MM.1S (cell line): ENCODE measurements around the gene ITGB2.

Experiments used
- DNase-seq: peaks from one replicate; pipeline ENCODE4 v3.0.0-alpha.2; 2015
- H2AFZ ChIP-seq: fragments of 300-600 bp; sonication (generic); 2 replicates; pipeline ENCODE4 v1.6.0; 2016; ENCODE audit warnings: antibody characterized with exemption, low read length
- H3F3A ChIP-seq: fragments of 300-600 bp; sonication (generic); 2 replicates; pipeline ENCODE4 v1.6.1; 2016; ENCODE audit warnings: mild to moderate bottlenecking, antibody characterized with exemption, low read length, moderate library complexity, mixed read lengths; ENCODE audit not compliant: insufficient read depth
- H3K27ac ChIP-seq: fragments of 300-600 bp; sonication (generic); 2 replicates; pipeline ENCODE4 v1.5.1; 2016; ENCODE audit warnings: mild to moderate bottlenecking, low read length
- H3K27me3 ChIP-seq: fragments of 300-600 bp; sonication (generic); replicated peaks from 2 replicates; pipeline ENCODE4 v1.6.0; 2016; ENCODE audit warnings: low read length; ENCODE audit not compliant: insufficient read depth
- H3K36me3 ChIP-seq: fragments of 300-600 bp; sonication (generic); replicated peaks from 2 replicates; pipeline ENCODE4 v1.6.1; 2016; ENCODE audit warnings: mild to moderate bottlenecking, low read length, mixed read lengths; ENCODE audit not compliant: insufficient read depth
- H3K4me1 ChIP-seq: fragments of 300-600 bp; sonication (generic); 2 replicates; pipeline ENCODE4 v1.6.1; 2016; ENCODE audit warnings: low read length, mixed read lengths
- H3K4me2 ChIP-seq: fragments of 300-600 bp; sonication (generic); 2 replicates; pipeline ENCODE4 v1.6.0; 2016; ENCODE audit warnings: low read depth, low read length
- H3K4me3 ChIP-seq: fragments of 300-600 bp; sonication (generic); 2 replicates; pipeline ENCODE4 v1.5.1; 2016; ENCODE audit warnings: low read length, mixed read lengths
- H3K79me2 ChIP-seq: fragments of 300-600 bp; sonication (generic); 2 replicates; pipeline ENCODE4 v1.6.1; 2016; ENCODE audit warnings: mixed run types, low read length, mixed read lengths
- H3K9ac ChIP-seq: fragments of 300-600 bp; sonication (generic); 2 replicates; pipeline ENCODE4 v1.6.1; 2016; ENCODE audit warnings: low read length, mixed read lengths
- H3K9me2 ChIP-seq: fragments of 300-600 bp; sonication (generic); replicated peaks from 2 replicates; pipeline ENCODE4 v1.6.1; 2016; ENCODE audit warnings: mild to moderate bottlenecking, low read length, mixed read lengths; ENCODE audit not compliant: insufficient read depth
- H3K9me3 ChIP-seq: fragments of 300-600 bp; sonication (generic); replicated peaks from 2 replicates; pipeline ENCODE4 v1.6.1; 2016; ENCODE audit warnings: mild to moderate bottlenecking, low read length, mixed read lengths; ENCODE audit not compliant: insufficient read depth
- H4K20me1 ChIP-seq: fragments of 300-600 bp; sonication (generic); 2 replicates; pipeline ENCODE4 v1.6.1; 2016; ENCODE audit warnings: mild to moderate bottlenecking, low read length, moderate library complexity, mixed read lengths; ENCODE audit not compliant: insufficient read depth
- EZH2 ChIP-seq: fragments of 300-600 bp; sonication (generic); optimal IDR thresholded peaks from 2 replicates; pipeline ENCODE3; 2017; ENCODE audit warnings: low read depth, mild to moderate bottlenecking, antibody characterized with exemption, low read length, mixed read lengths
- EZH2phosphoT487 ChIP-seq: fragments of 300-600 bp; sonication (generic); IDR thresholded peaks from 2 replicates; pipeline ENCODE4 v1.6.1; 2018; ENCODE audit warnings: antibody characterized with exemption, low read length
- TF ChIP-seq, protein P1 (sequence below): fragments of 300-600 bp; sonication (generic); IDR thresholded peaks from 2 replicates; pipeline ENCODE4 v1.5.1; 2016; ENCODE audit warnings: antibody characterized with exemption, low read length, mixed read lengths

Gene ITGB2

DNA sequence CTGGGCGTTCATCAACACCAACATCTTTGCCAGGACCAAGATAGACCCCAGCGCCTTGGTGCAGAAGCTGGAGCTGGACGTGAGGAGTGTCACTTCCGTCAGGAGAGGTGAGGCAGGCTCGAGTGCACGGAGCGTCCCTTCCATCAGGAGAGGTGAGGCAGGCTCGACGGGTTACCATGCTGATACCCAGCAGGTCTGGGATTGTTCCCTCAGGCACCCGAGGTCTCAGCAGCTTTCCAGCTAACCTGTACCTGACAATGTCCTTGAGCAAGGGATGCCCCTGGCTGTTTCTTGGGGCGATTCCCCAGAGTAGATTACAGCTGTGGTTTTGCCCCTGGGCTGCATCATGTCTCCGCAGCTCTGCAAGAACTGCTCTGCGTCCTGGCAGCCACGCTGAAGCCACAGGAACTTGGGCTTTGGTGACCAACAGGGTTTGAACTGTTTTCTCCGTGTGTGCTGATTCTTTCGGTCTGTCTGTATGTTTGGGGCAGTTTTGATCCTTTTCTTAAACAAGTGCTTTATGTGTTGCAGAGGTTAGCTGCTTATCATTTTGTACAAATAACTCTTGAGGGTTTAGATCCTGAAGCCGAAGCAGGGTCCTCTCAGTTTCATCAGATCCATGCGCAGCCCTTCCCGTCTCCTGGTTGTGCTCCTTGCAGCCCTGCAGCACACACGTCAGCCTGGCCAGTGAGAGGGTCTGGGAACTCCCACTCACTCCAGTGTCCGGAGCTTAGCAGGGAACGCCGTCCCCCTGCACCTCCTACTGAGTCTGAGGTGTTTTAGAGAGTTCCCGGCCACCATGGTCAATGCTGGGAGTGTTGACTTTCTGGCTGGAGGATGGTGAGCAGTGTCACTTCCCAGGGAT lies 23.2 kb upstream of the ITGB2 start:
- Histone ChIP-seq H3K9me3 (no peaks in the 10 kb centered on the region), H3K9me2 (no peaks in the 10 kb centered on the region), H2AFZ (no peak overlapping the region), H3F3A (no peaks in the 10 kb centered on the region), H4K20me1 (peaks cover 2% of the 10 kb centered on the region; the same call in 1 of the 2 replicates), H3K79me2 (peaks cover 76% of the 10 kb centered on the region), H3K27me3 (peaks cover 3% of the 10 kb centered on the region; the same call in 1 of the 2 replicates), H3K27ac (no peak overlapping the region), H3K4me2 (no peak overlapping the region), H3K4me3 (no peak overlapping the region), H3K36me3 (0 out of 2 replicates have a peak, but pooled peaks cover 5% of the 10 kb centered on the region), H3K9ac (no peak overlapping the region), H3K4me1 (peaks cover 11% of the 10 kb centered on the region; the same call in 1 of the 2 replicates)
- no peak for DNase-seq
- no peak for TF ChIP-seq EZH2phosphoT487
- TF ChIP-seq, protein P1, sequence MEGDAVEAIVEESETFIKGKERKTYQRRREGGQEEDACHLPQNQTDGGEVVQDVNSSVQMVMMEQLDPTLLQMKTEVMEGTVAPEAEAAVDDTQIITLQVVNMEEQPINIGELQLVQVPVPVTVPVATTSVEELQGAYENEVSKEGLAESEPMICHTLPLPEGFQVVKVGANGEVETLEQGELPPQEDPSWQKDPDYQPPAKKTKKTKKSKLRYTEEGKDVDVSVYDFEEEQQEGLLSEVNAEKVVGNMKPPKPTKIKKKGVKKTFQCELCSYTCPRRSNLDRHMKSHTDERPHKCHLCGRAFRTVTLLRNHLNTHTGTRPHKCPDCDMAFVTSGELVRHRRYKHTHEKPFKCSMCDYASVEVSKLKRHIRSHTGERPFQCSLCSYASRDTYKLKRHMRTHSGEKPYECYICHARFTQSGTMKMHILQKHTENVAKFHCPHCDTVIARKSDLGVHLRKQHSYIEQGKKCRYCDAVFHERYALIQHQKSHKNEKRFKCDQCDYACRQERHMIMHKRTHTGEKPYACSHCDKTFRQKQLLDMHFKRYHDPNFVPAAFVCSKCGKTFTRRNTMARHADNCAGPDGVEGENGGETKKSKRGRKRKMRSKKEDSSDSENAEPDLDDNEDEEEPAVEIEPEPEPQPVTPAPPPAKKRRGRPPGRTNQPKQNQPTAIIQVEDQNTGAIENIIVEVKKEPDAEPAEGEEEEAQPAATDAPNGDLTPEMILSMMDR: no peak

DNA sequence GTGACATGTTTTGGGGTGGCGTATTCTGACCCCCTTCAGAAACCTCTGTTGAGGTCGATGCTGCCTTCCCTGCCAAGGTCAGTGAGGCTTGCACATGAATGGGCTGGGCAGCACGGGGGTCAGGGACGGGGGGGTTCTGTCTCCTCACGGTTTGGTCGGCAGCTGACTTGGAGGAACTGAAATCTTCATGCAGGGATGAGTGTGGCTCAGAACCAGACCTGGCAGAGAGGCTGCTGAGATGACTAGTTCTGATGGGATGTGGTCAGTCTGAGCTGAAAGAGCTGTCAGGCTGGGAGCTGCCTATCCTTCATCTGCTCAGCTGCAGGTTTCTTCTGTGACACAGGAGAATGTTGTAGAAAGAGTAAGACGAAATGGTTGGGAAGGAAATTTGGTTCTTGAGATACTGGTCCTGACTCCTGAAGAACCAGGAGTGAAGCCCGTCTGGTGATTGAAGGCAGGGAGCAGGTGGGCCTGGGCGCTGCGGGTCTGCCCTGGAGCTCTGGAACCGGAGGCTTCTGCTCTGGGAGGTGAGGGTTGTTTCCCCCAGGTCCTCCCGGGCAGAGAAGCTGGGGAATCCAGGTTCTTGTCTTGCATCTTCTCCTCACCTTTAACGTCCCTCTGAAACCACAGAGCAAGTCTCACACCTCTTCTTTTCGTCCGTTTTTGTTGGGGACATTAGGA lies 22.4 kb upstream of the ITGB2 start:
- Histone ChIP-seq H3K4me3 (no peak overlapping the region), H3K9me3 (no peaks in the 10 kb centered on the region), H4K20me1 (no peaks in the 10 kb centered on the region; the same call in 1 of the 2 replicates), H3K9ac (no peak overlapping the region), H2AFZ (no peak overlapping the region), H3K4me1 (peaks cover 11% of the 10 kb centered on the region; the same call in 1 of the 2 replicates), H3F3A (no peaks in the 10 kb centered on the region), H3K9me2 (no peaks in the 10 kb centered on the region), H3K36me3 (0 out of 2 replicates have a peak, but pooled peaks cover 5% of the 10 kb centered on the region), H3K27ac (no peak overlapping the region), H3K27me3 (peaks cover 10% of the 10 kb centered on the region), H3K4me2 (no peak overlapping the region), H3K79me2 (peaks cover 73% of the 10 kb centered on the region)
- DNase-seq: no peak
- TF ChIP-seq EZH2phosphoT487 (no peak), EZH2 (no peak)
- TF ChIP-seq, protein P1: no peak

DNA sequence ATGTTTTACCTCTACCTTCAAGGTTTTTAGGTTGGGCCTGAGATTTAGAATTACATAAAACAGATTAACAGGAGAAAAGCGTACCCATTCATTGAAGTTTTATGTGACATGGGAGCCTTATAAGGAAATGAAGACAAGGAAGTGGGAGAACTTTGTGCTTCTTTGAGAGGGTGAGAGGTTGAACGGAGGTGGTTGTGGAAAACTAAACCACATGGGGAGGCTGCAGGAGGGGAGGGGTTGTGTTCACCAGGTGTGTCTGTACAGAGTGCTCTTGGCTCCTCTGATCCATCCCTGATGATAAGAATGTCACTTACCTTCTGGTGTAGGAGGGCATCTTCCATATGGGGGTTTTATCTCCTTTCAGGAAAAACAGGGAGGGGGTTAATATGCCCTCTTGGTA lies 21.9 kb upstream of the ITGB2 start:
- Histone ChIP-seq H3K4me1 (peaks cover 11% of the 10 kb centered on the region; the same call in 1 of the 2 replicates), H3F3A (no peaks in the 10 kb centered on the region), H3K9ac (no peak overlapping the region), H4K20me1 (no peaks in the 10 kb centered on the region; the same call in 1 of the 2 replicates), H3K36me3 (0 out of 2 replicates have a peak, but pooled peaks cover 5% of the 10 kb centered on the region), H3K27me3 (peaks cover 15% of the 10 kb centered on the region), H3K79me2 (peaks cover 67% of the 10 kb centered on the region), H3K4me3 (no peak overlapping the region), H3K9me2 (no peaks in the 10 kb centered on the region), H3K4me2 (no peak overlapping the region), H3K9me3 (no peaks in the 10 kb centered on the region), H2AFZ (no peak overlapping the region), H3K27ac (no peak overlapping the region)
- TF ChIP-seq, protein P1: no peak
- TF ChIP-seq EZH2phosphoT487: no peak
- no peak for TF ChIP-seq EZH2
- no peak for DNase-seq
